ENCODE results near the gene CASP5.
"Not testable (repeated sequence)": the region's sequence is repeated elsewhere in the genome, so short reads cannot be mapped to it uniquely, and the experiment has no call there.

Gene CASP5

DNA sequence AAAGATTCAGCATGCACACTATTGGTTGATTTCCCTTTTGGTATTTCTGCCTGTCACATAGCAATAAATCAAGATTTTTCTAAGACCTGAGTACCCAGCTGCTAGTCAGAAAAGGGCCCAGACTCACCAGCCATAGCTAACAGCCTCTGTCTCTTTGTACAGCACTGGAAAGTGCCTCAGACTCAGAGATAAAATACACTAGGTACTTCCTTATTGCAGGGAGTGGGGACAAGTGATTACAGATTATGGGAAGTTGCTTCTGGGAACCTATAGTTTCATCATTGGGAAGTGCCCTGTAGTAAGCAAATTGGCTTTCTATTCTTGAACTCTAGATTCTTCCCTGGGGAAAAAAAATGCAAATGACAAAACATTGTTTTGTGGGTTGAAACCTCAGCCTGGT, at the start of gene CASP5:
Gene CASP5, minus strand, starts transcription at position 166 of the 400 bp plus-strand sequence. Its CDS starts 32 bp downstream, at position 134.
- no peak for DNase-seq

DNA sequence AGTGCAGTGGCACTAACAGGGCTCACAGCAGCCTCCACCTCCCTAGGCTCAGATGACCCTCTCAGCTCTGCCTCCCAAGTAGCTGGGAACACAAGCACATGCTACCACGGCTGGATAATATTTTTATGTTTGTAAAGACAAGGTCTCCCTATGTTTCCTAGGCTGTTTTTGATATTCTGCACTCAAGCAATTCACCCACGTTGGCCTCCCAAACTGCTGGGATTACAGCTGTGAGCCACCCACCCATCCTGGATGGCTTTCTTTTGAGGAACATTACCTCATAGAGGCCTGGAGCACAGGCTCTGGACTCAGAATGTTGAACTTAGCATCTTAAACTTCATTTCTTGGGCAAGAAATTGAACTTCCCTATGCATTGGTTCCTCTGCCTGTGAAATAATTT, 49.1 kb upstream of the CASP5 start:
- not testable (repeated sequence) for DNase-seq

DNA sequence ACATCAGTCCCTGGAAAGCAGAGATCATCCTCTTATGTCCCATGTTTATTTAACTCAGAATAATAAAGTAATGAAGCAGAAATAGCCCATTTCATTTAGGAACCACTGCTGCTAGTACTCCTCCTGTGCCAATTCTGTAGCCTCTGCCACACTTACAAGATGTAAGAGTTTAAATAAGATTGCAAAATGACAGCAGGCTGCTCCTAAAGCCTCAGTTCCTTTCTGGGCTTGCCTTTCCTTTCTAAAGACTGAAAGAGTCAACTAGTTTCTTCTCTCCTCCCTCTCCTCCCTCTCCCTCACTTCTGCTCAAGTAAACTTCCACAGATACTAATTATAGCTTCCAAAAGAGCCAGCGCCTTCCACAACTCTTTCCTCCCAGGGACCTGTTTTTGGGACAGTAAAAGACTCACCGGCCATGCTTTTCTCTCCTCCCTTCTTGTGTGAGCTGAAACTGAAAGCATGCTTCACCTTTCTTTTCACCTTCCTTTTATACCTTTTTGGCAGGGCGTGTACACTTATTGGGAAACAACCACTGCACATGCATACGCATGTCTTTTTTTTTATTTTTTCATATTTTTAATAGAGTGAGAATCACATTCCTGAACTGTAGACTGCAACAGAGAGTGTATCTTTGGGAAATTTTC, 48.2 kb upstream of the CASP5 start:
- DNase-seq = peak; percentile 58

DNA sequence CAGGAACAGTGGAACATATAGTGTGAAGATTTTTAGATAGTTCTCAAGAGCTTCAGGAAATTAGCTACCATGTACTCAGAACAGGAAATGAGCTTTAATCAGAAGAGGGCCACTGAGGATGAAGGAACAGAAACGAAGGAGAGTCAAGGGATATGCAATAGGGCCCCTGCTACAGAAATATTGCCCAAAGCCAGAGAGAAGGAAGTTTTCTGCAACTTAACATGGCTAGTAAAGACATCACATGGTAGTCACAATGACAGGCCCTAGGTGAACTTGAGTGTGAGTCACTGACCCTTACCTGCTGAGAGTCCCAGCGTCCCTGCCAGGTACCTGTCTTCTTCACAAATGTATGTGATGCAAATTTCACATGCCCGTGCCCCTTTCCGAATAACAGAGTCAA, 47.3 kb upstream of the CASP5 start:
- DNase-seq = no peak

DNA sequence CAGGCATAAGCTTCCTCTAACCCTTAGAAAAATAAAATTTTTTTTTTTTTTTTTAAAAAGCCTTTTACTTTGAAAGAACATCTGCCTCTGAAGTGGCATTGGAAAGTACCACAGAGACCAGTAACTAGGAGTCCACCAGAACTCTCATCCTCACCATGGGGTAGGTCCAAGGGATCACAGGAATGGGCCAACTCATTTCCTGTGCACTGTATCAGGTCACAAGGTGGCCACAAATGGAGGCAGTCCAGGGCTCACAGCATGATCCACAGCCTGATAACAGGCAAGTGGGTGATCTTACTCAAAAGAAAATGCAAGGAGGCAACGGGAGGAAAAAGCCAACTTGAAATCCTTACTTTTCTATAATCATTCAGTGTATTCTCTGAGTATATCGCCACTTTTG, 46.8 kb upstream of the CASP5 start:
- DNase-seq = not testable (repeated sequence)

DNA sequence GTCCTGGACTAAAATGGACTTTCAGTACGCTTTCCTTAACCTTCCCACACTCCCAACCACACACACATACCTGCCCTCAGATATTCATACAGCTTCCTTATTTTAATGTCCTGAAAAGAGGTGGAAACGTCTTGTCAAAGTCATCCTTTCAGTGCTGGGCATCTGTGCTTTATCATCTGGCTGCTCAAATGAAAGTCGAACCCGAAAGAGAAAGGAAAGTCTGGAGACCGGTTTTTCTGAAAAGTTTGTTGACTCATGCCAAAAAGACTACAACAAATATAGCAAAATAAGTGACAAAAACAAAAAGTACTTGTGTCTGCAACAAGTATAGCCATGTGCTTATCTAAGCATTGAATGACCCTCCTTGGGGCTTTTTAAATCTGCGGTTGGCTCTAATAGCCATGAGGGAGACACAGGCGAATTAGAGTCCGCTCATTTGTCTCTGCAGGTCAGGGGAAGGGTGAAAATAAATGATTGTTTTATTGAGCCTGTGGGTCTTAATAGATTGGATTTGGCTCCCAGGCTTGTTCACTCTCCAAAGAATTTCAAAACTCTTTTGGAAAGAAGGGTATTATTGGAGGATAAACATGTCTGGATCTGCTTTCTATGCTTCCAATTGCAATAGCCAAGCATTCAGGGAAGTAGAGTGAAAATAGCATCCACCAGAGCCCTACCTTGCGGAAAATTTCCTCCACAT, 40.4 kb upstream of the CASP5 start:
- not testable (repeated sequence) for DNase-seq

DNA sequence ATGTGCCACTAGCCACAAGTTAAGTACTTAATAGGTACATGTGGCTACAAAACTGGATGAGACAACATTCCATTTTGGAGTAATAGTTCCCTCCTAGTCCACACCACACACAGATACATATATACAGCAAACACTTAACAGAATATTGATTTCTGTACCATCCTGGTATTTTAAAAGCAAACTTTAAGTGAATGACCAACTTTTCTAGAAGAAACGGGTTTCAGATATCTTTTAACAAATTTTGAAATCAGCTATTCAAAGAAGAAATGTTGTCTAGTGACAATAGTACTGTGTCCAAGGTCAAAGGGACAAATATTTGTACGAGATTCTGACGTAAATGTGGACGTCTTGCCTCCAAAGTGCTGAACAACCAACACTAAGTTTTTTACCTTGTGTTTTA, 34.5 kb upstream of the CASP5 start:
- no peak for DNase-seq

DNA sequence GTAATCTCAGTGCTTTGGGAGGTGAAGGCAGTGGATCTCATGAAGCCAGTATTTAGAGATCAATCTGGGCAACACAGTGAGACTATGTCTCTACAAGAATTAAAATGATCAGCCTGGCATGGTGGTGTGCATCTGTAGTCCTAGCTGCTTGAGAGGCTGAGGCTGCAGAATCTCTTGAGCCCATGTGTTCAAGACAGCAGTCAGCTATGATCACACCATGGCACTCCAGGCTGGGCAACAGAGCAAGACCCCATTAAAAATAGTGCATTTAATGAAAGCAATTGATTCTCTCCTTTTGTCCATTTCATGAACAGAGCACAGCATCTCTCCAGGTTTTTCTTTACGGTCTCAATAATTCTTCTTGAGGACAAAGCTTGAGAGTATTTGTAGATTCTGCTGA, 33.5 kb upstream of the CASP5 start:
- no peak for DNase-seq

DNA sequence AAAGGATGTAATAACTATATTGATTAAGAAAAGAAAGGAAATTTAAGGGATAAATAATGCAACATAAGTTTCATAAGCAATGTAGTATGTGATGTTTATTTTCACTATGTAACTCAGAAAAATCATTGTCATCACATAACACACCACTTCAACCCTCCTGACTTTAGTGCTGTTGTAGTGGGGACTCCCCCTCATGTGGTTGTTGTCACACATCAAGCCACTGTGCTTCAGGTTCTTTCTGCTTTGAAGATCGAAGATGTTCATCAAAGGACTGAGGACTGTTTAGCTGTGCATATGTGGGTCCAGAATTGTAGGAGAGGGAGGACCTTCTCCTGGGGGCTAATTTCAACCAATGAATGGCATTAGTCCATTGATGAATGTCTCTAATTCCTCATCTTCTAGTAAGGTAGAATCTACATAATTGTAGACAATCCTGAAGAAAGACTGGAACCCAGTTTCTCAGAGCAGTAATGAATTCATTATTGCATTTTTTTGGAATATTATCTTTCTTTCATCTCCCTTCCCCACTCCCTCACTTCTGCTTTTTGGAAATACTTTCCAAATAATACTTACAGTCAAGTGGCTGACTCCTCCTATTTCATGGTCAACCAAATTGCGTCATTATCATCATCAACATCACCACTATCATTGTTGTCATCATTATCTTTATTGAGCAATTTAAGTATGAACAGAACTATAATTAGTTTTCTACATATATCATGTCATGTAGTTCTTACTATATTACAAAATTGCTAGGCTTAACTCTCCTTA, 31.9 kb upstream of the CASP5 start:
- no peak for DNase-seq

DNA sequence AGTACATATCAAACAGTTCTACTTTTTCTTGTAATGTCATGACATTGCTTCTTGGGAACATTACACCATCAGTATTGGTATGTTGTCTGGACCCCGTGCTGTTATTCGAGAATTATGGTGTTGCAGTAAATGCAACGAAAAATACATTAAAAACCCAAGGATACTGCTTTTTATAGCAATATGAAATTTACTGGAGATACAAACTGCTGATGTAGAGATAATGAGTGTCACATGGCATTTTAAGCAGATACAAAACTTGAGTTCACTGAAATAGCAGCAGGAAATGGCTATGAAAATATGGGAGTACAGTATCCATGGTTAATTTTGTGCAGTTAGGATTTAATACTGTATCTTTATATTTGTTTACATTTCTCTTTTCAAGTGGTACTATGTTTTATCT, 29.5 kb upstream of the CASP5 start:
- no peak for DNase-seq

DNA sequence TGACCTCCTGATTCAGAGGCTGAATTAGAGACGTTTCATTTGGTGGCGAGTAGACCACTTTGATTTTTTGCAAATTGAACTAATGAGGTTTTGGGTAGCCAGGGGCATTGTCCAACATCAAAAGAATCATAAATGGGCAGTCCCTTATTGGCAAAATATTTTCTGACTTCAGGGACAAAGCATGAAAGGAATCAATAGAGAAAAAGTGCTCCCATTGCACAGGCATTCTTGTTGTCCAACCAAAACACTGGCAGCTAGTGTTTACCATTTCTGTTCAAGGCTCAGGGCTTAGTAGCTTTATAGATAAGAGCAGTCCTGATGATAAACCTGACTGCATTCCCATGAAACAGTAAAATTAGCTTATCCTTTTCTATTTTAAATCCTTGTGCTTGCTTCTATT, 28.6 kb upstream of the CASP5 start:
- no peak for DNase-seq

DNA sequence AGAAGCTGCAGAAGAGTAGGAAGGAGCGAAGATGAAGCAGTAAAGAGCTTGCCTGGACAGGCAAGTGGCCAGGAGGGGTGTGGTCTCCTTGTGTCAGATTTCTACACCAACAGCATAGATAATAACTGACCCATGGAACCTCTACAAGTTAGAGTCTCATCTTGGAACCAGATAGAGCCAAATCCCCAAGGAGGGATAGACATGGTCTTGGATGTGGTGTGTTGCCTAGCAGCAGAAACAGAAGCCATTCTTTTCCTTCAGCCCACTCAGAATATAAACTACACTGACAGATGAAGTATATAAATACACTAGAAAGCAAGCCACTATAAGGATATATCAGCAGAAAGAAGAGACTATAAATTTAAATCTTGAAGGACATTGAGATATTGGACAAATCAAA, 26.5 kb upstream of the CASP5 start:
- no peak for DNase-seq

DNA sequence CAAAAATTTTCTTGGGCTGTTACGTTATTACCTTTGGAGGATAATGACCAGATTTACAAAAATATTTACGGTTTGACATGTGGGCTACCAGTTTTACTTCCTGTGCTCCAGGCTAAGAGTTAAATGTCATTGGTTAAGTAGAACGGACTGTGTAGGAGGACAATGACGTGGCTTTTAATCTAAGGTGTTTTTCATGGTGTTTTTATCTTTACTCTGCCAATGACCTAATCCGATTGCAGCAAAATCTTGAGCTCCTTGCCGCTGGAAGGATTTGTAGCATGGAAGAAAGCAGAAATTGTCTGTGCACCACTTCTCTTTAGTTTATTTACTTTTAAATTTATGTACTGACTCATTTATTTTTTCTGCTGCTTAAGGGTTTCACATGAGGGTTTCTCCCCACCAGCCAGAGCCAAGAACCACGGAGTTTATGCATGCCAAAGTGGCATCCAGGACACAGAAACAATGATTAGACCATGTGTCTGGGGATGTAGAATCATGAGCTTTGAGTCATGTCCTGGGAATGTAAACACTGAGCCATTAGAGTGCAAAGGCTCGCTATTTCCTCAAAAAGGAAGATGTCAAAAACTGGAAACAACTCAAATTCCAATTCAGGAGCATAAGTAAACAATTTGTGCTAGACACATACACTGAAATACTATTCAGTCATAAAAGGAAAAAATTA, 24.1 kb upstream of the CASP5 start:
- no peak for DNase-seq

DNA sequence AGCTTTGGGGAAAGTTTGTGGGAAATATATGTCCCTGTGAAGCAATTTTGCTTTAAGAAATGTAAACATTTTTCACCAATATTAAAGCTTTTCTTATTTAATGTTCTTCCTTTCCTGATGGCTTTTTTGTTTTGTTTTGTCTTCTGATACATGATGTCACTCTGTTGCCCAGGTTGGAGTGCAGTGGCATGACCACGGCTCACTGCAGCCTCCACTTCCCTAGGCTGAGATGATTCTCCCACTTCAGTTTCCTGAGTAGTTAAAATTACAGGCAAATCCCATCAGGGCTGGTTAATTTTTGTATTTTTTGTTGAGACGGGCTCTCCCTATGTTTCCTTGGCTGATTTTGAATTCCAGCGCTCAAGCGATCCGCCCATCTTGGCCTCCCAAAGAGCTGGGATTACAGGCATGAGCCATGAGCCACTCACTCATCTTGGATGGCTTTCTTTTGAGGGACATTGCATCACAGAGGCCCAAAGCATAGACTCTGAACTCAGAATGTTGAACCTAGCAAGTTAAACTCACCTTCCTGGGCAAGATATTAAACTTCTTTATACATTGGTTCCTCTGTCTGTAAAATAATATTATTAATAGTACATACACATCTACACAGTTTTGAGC, 22.8 kb upstream of the CASP5 start:
- no peak for DNase-seq

DNA sequence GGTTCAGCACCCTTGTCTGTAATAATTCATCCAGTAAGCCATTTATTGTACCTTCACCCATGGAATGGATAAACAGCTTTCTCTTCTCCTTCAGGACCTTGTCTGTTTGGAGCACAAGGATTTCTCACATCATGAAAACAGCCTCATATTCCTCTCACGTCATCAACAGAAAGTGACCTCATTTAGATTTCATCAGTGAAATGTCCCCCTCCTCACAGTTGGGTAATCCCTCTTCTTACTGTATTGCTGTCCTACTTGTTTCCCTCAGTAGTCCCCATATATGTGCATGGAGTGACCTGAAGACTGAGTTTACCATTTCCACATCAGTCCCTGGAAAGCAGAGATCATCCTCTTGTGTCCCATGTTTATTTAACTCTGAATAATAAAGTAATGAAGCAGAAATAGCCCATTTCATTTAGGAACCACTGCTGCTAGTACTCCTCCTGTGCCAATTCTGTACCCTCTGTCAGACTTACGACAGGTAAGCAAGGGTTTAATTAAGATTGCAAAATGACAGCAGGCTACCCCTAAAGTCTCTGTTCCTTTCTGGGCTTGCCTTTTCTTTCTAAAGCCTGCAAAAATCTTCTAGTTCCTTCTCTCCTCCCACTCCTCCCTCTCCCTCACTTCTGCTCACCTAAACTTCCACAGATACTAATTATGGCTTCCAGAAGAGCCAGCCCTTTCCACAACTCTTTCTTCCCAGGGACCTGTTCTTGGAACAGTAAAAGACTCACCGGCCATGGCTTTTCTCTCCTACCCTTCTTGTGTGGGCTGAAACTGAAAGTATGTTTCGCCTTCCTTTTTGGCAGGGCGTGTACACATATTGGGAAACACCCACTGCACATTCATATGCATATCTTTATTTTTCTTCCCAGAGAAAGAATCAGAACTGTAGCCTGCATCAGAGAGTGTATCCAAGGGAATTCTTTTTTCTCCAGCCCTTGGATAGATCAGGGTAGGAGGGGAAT, 21.9 kb upstream of the CASP5 start, which contains the start of gene CARD16:
Gene CARD16, minus strand, starts transcription at position 779 of the 968 bp plus-strand sequence. Its CDS starts 38 bp downstream, at position 741.
- peak; percentile 76 for DNase-seq

DNA sequence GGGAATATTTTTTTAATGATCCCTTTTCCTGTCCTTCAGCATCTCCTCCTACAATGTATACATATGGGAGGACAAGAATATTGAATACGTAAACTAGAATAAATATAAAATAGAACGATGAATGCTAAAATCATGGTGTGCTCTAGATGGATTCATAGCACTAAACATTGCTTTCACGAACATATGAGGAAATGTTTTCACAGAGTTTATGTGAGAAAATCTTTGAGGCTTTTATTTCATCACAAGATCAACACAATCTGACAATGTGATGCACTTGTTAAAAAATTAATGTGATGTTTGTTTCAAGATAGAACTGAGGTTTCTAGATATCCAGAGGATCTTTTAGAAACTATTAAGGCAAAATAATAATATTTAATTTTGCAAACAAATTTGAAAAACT, 19.2 kb upstream of the CASP5 start:
- no peak for DNase-seq

DNA sequence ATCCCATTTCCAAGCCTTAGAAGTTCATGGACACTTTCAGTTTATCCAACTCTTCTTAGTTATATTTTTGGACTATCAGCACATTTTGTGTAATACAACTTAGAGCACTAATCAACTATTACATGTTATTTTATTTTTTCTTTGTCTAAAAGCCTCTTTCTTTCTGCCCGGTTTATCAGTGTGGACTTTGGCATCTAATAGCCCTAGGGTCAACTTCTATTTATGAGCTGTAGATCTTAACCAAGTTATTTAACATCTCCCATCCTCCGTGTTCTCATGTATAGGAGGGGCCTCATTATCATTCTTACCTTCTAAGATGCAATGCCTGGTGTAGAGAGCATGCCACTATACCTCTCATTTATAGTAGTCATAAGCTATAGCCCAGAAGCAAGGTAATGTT, 17.7 kb upstream of the CASP5 start:
- no peak for DNase-seq

DNA sequence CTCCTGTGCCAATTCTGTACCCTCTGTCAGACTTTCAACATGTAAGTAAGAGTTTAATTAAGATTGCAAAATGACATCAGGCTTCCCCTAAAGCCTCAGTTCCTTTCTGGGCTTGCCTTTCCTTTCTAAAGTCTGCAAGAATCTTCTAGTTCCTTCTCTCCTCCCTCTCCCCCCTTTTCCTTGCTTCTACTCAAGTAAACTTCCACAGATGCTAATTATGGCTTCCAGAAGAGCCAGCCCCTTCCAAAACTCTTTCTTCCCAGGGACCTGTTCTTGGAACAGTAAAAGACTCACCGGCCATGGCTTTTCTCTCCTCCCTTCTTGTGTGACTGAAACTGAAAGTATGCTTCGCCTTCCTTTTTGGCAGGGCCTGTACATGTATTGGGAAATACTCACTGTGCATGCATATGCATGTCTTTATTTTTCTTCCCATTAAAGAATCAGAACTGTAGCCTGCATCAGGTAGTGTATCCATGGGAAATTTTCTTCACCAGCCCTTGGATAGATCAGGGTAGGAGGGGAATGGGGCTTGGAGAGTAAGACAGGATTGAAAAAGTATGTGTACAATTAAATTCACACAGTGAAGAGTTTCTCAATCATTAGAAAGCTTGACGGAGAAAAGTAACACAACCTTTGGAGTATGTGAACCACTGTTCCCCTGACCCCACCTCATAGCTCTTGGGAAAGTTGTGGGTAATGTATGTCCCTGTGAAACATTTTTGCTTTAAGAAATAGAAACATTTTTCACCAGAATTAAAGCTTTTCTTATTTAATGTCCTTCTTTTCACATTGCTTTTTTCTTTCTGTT, 12.0 kb upstream of the CASP5 start, which contains the start of gene CASP1:
Gene CASP1, minus strand, starts transcription at position 332 of the 808 bp plus-strand sequence. Its CDS starts 31 bp downstream, at position 301.
- peak; percentile 74 for DNase-seq

DNA sequence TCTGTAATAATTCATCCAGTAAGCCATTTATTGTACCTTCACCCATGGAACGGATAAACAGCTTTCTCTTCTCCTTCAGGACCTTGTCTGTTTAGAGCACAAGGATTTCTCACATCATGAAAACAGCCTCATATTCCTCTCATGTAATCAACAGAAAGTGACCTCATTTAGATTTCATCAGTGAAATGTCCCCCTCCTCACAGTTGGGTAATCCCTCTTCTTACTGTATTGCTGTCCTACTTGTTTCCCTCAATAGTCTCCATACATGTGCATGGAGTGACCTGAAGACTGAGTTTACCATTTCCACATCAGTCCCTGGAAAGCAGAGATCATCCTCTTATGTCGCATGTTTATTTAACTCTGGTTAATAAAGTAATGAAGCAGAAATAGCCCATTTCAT, 11.4 kb upstream of the CASP5 start:
- DNase-seq = not testable (repeated sequence)

DNA sequence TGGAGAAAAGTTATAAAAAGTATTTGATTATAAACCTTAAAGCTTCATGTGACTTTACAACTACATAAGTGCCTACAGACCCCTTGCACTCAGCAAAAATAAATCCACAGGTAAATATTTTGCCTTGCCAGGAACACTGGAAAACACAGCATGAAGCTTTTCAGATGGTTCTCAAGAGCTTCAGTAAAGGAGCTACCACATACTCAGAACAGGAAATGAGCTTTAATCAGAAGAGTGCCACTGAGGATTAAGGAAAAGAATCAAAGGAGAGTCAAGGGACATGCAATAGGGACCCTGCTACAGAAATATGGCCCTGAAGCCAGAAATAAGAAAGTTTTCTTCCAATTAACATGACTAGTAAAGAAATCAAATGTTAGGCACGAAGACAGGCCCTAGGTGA, 10.8 kb upstream of the CASP5 start:
- no peak for DNase-seq

DNA sequence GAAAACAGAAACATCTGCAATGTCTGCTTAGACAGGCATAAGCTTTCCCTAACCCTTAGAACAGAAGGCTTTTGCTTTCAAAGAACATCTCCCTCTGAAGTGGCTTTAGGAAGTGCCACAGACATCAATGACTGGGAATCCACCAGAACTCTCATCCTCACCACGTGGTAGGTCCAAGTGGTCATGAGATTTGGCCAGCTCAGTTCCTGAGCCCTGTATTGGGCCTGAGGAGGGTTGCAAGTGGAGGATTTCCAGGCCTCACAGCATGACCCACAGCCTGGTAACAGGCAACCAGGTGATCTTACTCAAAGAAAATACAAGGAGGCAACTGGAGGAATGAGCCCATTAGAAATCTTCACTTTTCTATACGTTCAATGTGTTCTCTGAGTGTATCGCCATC, 10.4 kb upstream of the CASP5 start:
- no peak for DNase-seq

Measured in RPMI8226 (cell line).